ENCODE results near the gene GFER. TPM values are rescaled to one million over a fixed set of nuclear protein-coding genes. Genes with fewer than 3 reads are reported as not detected.
"Not testable (repeated sequence)": the region's sequence is repeated elsewhere in the genome, so short reads cannot be mapped to it uniquely, and the experiment has no call there.

The GFER gene
- total RNA-seq, 2 experiments from 2014 or later: 33.5 to 33.9 TPM

GRCh38 chr16:2033057-2033908, 49.3 kb downstream of the GFER start:
- Mint-ChIP-seq H3K4me1 (ENCODE audit: low read depth) (no peaks in the 10 kb centered on the region), H3K9me3 (no peaks in the 10 kb centered on the region), H3K27ac (no peak overlapping the region), H3K36me3 (ENCODE audit: low read depth) (no peaks in the 10 kb centered on the region), H3K4me3 (no peak overlapping the region), H3K27me3 (no peaks in the 10 kb centered on the region)
- DNase-seq (peak; percentile 29), ATAC-seq (peak; percentile 37)
- ChIA-PET POLR2A (interaction anchor here (0.7 kb wide), 1 partner anchor 106 kb away, joined by 3 read pairs; no protein-coding TSS in a partner anchor), CTCF (interaction anchor here (1.0 kb wide), 1 partner anchor 11 kb away, joined by 3 read pairs; no protein-coding TSS in a partner anchor)
- intact Hi-C loops (cut with micrococcal nuclease): no loop called here
- TF ChIP-seq, protein P1, sequence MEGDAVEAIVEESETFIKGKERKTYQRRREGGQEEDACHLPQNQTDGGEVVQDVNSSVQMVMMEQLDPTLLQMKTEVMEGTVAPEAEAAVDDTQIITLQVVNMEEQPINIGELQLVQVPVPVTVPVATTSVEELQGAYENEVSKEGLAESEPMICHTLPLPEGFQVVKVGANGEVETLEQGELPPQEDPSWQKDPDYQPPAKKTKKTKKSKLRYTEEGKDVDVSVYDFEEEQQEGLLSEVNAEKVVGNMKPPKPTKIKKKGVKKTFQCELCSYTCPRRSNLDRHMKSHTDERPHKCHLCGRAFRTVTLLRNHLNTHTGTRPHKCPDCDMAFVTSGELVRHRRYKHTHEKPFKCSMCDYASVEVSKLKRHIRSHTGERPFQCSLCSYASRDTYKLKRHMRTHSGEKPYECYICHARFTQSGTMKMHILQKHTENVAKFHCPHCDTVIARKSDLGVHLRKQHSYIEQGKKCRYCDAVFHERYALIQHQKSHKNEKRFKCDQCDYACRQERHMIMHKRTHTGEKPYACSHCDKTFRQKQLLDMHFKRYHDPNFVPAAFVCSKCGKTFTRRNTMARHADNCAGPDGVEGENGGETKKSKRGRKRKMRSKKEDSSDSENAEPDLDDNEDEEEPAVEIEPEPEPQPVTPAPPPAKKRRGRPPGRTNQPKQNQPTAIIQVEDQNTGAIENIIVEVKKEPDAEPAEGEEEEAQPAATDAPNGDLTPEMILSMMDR (IDR thresholded peaks at IDR 0.05): no peak

GRCh38 chr16:2033909-2034695, 50.1 kb downstream of the GFER start:
- CTCF ChIA-PET: interaction anchor here (1.0 kb wide), 1 partner anchor 12 kb away, joined by 3 read pairs; no protein-coding TSS in a partner anchor
- POLR2A ChIA-PET; intact Hi-C loops (cut with micrococcal nuclease); H3K4me1 Mint-ChIP-seq (ENCODE audit: low read depth); H3K4me3 Mint-ChIP-seq; H3K36me3 Mint-ChIP-seq (ENCODE audit: low read depth); DNase-seq; H3K27me3 Mint-ChIP-seq; H3K9me3 Mint-ChIP-seq; H3K27ac Mint-ChIP-seq: not testable (repeated sequence)
- ATAC-seq: peak; percentile 18

DNA sequence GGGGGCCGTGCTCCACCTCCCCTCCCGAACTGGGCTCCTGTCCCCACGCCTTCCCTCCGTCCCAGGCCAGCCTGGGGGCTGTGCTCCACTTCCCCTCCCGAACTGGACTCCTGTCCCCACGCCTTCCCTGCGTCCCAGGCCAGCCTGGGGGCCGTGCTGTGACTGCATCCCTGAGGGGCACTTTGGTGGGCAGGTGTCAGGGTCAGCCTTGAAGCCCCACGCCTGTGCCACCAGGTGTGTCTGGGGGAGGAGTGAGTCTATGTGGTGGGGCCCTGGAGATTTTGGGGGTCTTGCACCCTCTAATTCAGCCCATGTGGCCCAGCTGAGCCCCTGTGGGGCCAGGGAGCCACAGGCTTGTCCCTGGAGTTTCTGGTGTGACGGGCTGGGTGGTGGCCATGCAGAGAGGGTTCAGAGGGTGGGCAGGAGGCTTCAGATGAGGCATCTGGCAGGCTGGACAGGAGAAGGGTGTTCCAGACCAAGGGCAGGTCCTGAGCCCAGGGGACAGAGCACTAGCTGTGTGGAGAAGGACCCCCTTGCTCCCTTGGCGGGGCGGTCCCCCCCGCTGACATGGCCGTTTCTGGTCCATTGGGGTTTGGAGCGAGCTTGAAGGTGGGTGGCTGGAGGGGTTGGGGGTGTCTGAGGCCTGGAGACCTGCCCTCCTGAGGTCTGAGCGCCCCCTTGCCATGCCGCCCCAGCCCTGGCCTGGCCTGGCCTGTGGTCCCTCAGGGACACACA, 50.9 kb downstream of the GFER start:
- Mint-ChIP-seq H3K4me1 (ENCODE audit: low read depth) (no peaks in the 10 kb centered on the region), H3K36me3 (ENCODE audit: low read depth) (no peaks in the 10 kb centered on the region), H3K27me3 (no peaks in the 10 kb centered on the region), H3K27ac (no peak overlapping the region), H3K9me3 (no peaks in the 10 kb centered on the region), H3K4me3 (no peak overlapping the region)
- ATAC-seq (no peak), DNase-seq (no peak)
- ChIA-PET POLR2A (no interaction called here), CTCF (no interaction called here)
- intact Hi-C loops (cut with micrococcal nuclease): no loop called here
- TF ChIP-seq, protein P1 (IDR thresholded peaks at IDR 0.05): no peak

- TF ChIP-seq, protein P1 (IDR thresholded peaks at IDR 0.05): no peak
- intact Hi-C loops (cut with micrococcal nuclease): no loop called here
- no peak overlapping the region for H3K27ac Mint-ChIP-seq
- POLR2A ChIA-PET: no interaction called here
- no peaks in the 10 kb centered on the region for H3K36me3 Mint-ChIP-seq (ENCODE audit: low read depth)
- CTCF ChIA-PET: interaction anchor here (0.8 kb wide), 1 partner anchor 13 kb away, joined by 3 read pairs; no protein-coding TSS in a partner anchor
- DNase-seq: no peak
- H3K27me3 Mint-ChIP-seq: no peaks in the 10 kb centered on the region
- no peaks in the 10 kb centered on the region for H3K4me1 Mint-ChIP-seq (ENCODE audit: low read depth)
- ATAC-seq: no peak
- no peaks in the 10 kb centered on the region for H3K9me3 Mint-ChIP-seq
- H3K4me3 Mint-ChIP-seq: no peak overlapping the region
These were observed 51.6 kb downstream of the GFER start for GRCh38 chr16:2035431-2036199.
